ENCODE data around the gene DCAF7.
A peak's percentile ranks its signal among the peaks of the same experiment; 100 is the strongest.

DCAF7 gene, protein sequence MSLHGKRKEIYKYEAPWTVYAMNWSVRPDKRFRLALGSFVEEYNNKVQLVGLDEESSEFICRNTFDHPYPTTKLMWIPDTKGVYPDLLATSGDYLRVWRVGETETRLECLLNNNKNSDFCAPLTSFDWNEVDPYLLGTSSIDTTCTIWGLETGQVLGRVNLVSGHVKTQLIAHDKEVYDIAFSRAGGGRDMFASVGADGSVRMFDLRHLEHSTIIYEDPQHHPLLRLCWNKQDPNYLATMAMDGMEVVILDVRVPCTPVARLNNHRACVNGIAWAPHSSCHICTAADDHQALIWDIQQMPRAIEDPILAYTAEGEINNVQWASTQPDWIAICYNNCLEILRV

DNA sequence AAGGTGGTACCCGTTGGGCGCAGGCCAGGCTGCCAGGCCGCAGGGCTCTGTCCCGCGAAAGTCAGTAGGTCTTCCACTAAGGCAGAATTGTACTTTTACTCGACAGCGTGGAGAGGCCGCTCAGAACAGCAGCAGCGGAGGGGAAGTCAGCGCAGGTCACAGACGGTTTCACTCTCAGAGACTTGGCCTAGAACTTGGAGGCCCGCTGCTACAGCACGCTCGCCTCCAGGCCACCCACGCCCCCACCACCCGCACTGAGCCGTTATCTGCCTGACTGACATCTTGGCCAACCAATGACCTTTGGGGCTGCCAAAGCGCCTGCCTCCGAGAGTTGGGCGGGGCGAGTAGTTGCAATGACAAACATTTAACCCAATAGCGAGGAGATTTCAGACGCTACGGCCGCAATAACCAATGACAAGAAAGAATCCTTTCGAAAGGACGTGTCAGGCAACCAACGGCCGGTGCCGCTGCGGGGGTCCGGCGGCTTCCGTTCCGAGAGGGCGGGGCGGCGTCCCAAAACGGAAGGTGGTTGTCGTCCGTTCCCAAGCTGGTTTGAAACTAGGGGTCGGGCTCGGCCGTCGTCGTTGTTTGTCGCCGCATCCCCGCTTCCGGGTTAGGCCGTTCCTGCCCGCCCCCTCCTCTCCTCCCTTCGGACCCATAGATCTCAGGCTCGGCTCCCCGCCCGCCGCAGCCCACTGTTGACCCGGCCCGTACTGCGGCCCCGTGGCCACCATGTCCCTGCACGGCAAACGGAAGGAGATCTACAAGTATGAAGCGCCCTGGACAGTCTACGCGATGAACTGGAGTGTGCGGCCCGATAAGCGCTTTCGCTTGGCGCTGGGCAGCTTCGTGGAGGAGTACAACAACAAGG is at the start of gene DCAF7:
TSS of gene DCAF7 (plus strand) at position 532 of the 871 bp plus-strand sequence. CDS start at position 733, 201 bp downstream.
- DNase-seq: peak; percentile 98

DNA sequence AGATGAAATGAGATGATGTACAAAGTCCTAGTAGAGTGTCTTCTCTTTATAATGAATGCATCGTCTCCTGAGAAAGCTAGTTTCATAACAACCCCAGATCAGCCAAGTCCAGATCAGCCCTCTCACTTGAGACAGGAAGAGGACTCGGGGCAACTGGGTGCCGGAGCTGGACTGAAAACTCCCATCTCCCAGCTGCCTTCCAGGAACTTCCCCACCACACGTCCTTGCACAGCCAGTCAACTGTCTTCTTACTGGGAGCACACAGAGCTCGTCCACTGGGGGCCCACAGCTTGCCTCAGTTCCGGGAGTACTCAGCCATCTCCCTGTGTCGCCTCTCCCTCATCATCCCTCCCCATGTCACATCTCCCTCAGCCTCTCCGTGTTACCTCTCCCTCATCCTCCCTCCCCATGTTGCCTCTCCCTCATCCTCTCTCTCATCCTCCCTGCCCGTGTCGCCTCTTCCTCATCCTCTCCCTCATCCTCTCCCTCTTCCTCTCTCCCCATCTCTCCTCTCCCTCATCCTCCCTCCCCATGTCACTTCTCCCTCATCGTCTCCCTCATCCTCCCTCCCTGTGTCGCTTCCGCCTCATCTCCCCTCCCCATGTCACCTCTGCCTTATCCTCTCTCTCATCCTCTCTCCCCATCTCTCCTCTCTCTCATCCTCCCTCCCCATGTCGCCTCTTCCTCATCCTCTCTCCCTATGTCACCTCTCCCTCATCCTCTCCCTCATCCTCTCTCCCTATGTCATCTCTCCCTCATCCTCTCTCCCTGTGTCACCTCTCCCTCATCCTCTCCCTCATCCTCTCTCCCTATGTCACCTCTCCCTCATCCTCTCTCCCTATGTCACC is 49.5 kb upstream of the DCAF7 start:
- no peak for DNase-seq

DNA sequence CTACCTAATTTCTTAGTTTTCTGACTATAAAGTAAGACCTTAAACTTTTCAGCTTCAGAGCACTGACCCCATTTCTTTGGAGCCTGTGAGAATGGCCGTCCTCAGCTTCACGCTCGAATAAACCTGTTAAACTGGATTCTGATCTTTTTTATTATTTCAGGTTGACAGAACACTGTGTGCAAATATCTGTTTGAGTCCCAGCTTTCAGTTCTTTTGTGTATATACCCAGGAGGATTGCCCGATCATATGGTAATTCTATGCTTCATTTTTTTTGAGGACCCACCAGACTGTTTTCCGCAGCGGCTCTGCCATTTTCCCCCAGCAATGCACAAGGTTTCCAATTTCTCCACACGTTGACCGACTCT is 47.0 kb upstream of the DCAF7 start:
- DNase-seq: no peak

DNA sequence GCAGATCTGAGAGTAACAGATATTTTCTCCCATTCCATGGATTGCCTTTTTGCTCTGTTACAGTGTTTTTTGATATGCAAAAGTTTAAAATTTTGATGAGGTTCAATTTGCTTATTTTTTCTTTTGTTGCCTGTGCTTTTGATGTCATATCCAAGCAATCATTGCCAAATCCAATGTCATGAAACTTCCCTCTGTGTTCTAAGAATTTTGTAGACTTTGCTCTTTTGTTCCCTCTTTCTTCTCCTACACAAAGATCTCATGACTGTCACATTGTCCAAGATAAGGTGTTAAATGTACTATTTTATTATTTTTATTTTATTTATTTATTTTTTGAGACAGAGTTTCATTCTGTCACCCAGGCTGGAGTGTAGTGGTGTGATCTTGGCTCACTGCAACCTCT is 46.0 kb upstream of the DCAF7 start:
- DNase-seq: no peak

DNA sequence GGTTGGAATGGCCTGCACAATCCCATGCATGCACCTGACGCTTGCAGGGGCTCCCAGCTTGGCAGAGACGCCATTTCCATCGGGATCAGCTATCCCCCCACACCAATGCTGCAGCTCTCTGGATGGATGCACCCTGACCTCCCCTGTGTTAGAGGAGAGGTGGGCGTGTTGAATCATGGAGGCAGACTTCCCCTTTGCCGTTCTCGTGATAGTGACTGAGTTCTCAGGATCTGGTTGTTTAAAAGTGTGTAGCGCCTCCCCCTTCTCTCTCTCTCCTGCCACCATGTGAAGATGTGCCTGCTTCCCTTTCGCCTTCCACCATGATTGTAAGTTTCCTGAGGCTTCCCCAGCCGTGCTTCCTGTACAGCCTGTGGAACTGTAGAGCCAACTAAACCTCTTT is 44.9 kb upstream of the DCAF7 start:
- DNase-seq: no peak

DNA sequence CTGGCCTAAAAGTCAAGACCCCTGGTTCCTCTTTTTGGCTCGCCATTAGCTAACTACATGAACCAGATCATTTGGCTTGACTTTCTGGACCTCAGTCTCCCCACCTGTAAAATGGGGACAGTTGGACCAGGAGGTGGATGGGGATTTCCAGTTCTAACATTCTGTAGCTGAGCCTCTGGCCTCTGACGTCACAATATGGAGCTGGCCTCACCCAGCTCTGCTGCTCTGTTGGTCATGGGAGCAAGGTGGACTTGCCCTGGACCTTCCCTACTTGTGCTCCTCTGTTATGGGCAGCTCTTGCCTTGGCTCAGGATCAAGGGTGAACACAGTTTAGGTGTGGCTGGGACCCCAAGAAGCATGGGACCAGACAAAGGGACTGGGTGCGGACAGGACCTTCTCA is 43.6 kb upstream of the DCAF7 start:
- DNase-seq: no peak

DNA sequence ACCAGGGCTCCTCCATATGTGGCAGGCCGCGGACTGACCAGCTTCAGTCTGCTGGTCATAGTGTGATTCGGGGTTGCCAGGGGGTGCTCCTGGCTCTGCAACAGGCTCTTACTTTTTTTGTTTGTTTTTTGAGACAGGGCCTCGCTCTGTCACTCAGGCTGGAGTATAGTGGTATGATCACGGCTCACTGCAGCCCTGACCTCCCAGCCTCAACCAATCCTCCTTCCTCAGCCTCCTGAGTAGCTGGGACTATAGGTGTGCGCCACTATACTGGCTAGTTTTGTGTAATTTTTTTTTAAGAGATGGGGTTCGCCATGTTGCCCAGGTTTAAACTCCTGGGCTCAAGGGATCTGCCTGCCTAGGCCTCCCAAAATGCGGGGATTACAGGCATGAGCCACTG is 38.9 kb upstream of the DCAF7 start:
- no peak for DNase-seq

DNA sequence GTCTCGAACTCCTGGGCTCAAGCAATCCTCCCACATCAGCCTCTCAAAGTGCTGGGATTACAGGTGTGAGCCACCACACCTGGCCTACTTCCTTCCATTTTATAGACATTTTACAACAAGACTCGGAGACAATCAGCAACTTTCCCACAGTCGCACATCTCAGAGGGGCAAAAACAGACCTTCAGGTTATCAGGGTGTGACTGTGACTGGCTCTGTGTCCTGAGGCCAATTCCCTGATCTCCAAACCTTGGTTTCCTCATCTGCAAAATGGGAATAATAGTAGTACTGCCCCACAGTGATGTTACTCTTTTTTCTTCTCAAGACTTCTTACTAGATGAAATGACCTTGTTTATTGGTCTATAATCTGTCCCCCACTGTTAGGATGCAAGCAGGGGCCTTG is 37.9 kb upstream of the DCAF7 start:
- DNase-seq: no peak

DNA sequence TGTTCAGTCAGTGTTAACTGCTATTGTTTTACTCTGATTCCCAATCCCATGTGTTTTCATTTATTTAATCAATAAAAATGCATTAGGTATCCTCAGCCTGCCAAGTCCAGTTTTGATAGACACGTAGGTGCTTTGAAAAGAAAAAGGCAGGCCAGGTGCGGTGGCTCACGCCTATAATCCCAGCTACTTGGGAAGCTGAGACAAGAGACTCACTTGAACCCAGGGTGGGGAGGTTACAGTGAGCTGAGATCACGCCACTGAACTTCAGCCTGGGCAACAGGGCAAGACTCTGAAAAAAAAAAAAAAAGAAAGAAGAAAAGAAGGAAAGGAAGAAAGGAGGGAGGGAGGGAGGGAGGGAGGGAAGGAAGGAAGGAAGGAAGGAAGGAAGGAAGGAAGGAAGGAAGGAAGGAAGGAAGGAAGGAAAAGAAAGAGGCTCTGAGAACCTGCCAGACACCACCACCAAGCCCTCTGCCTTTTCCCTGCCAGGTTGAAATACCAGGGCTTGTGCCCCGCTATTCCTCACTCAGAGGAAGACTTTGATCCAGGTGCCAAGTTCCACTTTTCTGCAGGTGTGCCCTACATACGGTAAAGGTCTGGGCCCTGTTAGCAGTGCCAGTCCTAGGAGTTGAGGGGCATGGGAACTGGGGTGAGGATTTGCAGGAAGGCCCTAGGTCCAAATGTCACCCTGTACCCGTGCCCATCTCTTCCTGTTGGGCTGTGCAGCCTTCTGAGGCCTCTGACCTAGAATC is 37.2 kb upstream of the DCAF7 start:
- DNase-seq: no peak

DNA sequence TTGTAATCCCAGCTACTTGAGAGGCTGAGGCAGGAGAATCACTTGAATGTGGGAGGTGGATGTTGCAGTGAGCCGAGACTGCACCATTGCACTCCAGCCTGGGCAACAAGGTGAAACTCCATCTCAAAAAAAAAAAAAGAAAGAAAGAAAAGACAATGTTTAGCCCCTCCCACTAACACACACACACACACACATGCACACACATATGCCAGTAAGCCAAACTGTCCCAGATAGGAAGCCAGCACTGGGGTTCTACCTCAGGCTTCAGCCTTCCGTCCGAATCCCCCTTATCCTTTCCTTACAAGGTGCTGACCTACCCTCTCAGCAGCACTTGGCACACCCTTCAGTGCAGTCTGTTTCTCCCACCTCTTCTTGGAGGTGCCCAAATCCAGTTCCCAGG is 35.8 kb upstream of the DCAF7 start:
- DNase-seq: no peak

DNA sequence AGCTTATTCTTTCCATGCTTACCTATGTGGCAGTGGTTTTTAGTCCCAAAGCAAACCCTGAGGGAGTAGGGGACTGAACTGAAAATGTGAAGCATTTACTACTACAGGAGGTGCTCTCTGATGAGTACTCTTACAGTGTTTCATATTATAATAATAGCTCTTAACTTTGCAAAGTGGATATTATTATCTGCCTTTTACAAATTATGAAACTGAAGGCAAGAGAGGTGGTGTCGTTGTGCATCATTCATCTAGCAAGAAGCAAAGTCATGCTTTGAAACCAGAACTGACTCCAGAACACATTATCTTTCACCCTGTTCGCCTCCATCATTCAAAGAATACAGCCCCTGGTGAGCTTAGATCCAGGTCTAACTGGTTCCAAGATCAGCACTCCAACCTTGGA is 35.3 kb upstream of the DCAF7 start:
- DNase-seq: no peak

DNA sequence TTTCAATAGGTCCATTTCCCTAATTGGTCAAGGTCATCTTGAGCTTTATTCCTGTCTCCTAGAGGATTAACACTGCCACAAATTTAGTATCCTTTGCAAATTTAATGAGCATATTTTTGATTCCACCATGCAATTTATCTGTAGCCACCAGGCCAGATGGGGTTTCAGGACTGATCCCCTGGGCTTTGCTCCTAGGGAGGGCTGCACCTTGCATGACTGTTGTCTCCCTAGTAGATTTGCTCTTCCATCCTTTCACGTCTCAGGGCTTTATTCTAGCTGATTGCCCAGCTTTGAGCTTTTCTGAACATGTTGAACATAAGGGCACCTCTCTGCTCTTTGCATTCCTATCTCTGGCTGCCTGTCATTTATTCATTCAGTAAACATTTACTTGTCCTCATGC is 34.9 kb upstream of the DCAF7 start:
- no peak for DNase-seq

DNA sequence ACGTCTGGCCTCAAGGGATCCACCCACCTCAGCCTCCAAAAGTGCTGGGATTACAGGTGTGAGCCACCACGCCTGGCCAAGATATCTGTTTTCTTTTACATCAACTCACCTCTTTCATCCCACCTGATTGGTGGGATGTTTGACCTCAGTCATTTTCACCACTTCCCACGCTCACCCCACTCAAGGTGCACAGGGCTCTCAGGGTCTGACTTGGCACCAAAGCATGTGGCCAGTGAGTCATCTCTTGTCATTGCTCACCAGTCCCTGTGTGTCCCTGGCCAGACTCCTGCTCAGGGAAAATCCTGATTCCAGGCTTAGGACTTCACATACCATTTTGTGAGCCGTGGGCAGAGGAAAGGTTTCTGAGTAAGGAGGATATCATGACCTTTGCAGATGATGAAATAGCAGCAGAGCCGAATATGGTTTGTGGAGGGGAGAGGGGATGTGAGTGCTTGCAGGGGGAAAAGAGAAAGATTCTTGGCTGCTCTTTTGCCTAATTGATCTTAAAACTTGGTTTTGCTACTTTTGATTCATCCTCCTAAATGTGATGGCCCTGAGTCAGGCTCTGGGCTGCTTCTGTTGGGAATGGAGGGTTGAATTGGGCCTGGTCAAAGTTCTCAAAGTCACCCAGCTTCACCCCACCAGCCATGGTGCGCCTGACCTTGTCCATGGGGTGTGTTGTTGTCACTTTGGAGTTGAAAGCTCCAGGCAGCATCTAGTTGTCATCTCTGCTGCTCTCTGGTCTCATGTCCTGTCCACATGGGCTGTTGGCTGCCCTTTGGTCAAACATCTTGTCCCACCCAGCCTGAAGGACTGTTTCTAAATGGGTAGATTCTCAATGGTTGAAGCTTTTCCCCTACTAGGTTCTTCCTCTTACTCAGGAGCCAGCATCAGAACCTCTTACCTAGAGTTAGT is 33.1 kb upstream of the DCAF7 start:
- DNase-seq: no peak

DNA sequence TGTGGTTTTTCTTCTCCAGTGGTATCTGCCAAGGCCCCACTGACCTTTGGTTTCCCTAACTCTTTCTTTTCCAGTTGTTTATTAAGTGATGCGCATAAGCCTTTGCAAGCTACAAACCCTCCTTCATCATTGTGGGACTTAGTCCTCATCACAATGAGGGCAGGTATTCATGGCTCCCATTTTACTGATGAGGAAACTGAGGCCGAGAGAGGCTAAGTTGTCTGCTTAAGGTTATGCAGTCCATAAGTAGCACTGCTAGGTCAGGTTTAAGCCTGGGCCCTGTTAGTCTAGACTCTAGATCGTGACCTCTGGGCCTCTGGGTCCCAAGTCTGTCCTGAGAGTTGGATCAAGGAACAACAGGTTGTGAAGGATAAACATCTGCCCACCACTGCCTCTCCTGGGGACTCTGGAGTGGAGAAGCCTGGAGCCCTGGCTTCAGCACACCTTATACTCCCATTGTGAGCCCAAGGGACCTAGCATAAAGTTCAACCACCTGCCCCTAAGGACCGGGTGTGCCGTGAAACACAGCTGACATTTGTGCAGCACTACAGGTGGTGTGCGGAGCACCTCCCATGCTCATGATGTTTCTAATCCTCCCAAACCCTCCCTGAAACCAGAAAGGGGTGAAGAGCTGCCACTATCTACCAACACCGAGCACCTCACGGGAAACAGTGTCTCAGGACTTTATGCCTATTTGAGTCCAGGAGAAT is 32.3 kb upstream of the DCAF7 start:
- DNase-seq: no peak

DNA sequence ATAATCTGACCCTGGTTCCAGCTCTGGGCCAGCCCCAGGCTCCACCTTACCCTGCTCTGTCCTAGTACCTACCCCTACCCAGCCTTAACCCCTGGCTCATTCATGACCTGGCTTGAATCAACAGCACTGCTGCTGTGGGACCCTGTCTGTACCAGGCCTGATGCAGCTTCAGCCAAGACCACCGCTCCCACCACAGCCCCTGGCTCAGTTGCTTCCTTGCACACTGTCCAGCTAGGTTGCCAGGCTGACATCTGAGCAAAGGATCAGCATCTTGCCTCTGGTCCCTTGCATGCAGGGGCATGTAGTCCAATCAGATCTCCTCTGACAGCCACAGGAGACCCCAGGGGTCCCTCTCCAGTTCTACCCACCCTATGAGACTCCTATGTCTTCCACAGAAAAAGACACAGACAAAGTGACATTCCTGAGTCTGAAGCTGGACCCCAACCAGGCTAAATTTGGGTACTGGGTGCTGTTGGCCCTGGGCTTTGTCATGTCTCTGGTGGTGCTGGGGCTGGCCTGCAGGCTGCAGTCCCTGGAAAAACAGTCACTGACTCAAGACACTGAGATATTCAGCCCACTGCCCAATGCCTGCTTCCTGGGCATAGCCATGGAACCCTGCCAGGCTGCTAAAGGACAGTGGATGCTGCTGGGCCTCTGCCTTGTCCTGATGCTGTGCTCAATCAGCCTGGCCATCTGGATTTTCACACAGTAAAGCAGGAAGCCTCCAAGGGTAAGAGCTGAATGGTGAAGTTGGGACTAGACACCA is 31.0 kb upstream of the DCAF7 start:
- no peak for DNase-seq

DNA sequence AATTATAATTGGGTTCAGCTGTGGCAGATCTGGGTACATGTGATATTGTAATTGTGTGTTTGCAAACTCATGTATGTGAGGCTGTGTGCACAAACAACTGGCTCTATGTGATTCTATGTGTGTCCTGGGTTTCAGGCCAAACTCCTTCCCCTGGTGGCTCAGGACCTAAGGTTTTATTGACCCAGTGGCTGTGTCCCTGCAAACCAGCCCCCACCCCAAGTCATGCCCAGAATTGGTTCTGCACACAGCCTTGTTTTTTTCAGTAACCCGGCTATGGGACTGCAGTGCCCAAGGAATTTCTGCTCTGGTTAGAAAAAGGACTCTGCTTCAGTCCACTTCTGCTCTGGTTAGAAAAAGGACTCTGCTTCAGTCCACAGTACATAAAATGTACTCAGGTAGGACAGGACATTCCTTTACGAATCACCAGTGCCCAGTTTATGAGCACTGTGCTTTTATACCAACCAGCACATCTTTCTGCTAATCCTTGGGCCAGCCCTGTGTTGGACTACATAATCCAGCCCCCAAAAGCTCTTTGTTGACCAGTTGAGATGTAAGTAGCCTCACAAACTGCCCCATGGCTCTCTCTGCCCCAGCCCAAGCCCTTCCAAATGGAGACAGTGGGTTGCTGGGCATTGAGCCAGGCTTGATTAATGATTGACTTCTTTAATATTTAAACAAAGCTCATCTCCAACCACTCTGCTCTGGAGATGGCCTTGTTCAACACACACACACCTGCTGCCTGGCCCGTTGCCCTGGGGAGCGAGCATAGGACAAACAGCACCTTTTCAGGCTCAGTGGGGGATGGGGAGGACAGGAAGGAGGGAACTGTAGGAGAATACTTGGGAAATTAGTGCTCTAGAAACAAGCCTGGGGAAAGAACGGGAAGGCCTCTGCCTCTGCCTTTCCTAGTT is 30.1 kb upstream of the DCAF7 start:
- DNase-seq: peak; percentile 96

DNA sequence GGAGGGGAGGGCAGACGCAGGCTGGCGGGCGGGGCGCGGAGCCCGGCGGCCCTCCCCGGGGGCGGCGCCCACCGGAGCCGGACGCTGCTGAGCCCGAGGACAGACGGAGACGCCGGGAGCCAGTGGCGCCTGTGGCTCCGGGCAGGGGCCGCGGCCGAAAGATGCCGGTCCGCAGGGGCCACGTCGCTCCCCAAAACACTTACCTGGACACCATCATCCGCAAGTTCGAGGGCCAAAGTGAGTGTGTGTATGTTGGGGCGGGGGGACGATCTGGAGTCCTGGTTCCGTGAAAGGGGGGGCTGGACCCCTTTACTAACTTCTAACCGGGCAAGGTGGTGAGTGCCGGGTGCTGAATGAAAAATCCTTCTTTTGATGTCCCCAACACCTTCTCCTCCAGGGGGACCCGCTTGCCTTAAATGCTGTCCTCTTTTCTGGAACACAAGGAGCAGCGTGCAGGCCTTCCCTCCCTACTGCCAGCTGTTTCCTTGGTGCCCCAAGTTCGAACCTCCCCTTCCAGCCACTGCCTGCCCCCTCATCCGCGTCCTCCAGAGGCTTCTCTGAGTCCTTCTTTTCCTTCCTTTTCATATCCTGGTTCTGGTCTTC is 26.9 kb upstream of the DCAF7 start, which contains the start of gene KCNH6:
TSS of gene KCNH6 (plus strand) at position 106 of the 603 bp plus-strand sequence. CDS start at position 162, 56 bp downstream.
- DNase-seq: no peak

DNA sequence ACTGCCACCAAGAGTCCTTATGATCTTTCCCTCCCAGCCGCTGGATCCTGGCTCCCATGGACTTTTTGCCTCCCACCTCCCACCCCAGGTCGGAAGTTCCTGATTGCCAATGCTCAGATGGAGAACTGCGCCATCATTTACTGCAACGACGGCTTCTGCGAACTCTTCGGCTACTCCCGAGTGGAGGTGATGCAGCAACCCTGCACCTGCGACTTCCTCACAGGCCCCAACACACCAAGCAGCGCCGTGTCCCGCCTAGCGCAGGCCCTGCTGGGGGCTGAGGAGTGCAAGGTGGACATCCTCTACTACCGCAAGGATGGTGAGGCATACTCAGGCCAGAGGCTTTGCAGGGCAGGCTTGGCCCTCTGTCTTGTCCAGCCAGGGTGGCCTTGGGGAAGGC is 26.2 kb upstream of the DCAF7 start:
- no peak for DNase-seq

Data from NCI-H1105 (cell line).